ENCODE results near the gene CEP68.
A peak's percentile ranks its signal among the peaks of the same experiment; 100 is the strongest.
"Not testable (repeated sequence)": the region's sequence is repeated elsewhere in the genome, so short reads cannot be mapped to it uniquely, and the experiment has no call there.

Gene CEP68, protein sequence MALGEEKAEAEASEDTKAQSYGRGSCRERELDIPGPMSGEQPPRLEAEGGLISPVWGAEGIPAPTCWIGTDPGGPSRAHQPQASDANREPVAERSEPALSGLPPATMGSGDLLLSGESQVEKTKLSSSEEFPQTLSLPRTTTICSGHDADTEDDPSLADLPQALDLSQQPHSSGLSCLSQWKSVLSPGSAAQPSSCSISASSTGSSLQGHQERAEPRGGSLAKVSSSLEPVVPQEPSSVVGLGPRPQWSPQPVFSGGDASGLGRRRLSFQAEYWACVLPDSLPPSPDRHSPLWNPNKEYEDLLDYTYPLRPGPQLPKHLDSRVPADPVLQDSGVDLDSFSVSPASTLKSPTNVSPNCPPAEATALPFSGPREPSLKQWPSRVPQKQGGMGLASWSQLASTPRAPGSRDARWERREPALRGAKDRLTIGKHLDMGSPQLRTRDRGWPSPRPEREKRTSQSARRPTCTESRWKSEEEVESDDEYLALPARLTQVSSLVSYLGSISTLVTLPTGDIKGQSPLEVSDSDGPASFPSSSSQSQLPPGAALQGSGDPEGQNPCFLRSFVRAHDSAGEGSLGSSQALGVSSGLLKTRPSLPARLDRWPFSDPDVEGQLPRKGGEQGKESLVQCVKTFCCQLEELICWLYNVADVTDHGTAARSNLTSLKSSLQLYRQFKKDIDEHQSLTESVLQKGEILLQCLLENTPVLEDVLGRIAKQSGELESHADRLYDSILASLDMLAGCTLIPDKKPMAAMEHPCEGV

DNA sequence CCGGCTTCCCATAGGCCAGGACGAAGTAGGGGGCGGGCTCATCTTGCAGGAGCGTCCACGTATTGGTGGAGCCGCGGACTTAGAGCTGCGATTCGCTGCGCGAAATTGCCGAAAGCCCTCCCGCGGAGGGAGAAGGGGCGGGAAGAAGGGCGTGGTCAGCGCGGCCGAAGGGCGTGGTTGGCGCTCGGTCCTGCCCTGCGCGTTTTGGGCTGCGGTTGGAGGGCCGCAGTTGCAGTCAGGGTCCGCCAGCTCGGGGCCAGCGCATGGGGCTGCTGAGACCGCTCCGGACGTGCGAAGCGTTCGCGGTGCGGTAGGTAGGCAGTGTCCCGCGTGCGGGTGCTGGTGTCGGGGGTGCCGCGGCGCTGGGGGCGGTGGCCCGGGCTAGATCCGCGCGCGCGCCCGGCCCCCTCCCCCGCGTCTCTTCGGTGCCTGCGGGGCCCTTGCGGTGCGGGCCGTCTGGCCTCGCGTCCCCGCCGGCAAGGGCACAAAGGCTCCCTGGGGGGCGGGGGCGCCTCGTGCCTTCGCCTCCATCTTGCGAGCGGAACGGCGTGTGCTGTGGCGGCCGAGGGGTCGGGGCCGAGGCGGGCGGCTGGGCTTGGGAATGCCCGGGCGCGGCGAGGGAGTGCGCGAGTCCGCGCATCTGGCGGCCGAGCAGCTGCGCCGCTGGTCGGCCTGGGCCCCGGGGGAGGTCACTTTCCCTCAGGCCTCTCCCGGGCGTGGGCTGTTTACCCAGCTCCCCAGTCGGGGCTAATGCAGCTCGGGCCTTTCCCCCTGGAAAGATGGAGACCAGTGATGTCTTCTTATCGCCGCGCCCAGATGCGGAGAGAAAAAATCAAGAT is at the start of gene CEP68:
Gene CEP68, plus strand, starts transcription at position 202 of the 839 bp plus-strand sequence. CDS start 13,029 bp downstream, outside the sequence.
- DNase-seq (ENCODE audit: low read depth): peak; percentile 95

DNA sequence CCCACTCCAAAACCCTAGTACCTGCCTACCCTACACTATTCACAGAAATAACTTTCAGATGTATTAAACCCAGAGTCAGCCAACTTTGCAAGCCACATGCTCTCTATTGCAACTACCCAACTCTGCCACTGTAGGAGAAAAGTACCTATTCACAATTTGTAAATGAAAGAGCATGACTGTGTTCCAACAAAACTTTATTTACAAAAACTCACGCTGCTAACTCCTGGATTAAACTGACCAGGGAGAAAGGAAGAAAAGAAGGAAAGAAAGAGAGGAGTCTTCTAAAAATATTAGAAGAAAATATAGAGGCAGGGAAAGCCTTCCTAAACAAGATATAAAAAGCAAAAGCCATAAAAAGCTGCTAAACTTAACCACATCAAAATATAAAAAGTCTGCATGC is 42.4 kb upstream of the CEP68 start:
- DNase-seq (ENCODE audit: low read depth): no peak

DNA sequence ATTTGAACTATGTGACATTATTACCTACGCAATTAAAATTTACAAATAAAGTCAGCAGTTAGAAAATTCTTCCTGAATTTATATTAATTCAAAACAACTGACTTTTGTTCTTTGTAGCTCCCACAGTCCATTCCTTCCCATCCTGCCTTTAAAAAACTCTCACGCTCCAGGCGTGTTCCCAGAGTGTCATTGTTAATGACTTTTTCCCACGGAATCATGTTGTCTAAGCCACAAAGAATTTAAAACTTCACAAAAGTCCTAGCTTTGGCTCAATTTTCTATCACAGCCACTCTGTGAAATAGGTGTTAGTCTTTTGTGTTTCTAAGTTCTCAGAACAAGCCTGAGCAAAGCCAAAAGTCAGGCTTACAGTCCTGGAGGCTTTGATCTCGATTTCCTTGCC is 40.5 kb upstream of the CEP68 start:
- no peak for DNase-seq (ENCODE audit: low read depth)

DNA sequence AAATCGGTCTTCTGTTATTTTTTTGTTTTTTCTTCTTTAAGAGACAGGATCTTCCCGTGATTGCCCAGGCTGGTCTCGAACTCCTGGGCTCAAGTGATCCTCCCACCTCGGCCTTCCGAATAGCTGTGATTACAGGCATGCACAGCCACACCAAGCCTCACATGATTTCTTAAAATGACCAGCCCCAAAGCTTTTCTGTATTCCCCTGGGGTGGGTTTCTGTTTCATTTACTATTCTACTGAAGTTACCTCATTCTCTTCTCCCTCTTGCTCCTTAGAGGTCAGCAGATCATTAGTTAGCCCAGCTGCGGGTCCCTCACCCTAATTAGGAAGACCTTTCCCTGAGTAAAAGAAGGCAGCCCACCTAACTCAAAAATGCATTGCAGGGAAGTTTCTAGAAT is 39.4 kb upstream of the CEP68 start:
- DNase-seq (ENCODE audit: low read depth): no peak

DNA sequence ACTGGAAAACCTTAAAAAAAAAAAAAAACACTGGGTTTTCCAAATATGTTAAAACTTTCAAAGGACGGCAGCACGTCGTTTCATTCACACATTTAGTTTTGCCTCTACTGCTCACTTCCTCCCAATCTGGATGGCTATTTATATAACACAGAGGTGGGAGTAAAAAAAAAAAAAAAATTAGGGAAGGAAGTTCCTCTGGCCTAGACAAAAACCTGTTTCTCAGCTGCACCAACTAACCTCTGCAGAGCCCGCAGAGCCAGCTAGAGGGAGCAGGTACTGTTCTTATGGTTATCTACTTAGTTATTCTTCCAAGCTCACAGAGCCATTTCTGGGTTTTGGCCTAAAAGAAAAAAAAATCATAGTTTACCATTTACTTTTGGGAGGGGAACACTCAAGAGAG is 38.9 kb upstream of the CEP68 start:
- no peak for DNase-seq (ENCODE audit: low read depth)

DNA sequence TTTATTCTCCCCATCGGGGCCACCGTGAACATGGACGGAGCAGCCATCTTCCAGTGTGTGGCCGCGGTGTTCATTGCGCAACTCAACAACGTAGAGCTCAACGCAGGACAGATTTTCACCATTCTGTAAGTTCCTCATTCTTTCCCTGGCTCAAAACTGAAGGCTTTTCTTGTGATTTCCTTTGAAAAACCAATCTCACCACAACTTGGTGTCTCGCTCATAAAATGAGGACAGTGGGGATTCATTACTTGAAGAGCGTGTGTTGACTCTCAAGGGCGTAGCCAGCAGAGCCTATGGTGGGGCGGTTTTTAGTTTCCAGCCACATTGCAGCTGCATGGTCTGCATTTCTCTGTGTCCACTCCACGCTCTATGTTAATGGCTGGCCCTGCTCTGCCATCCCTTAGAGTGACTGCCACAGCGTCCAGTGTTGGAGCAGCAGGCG is 38.1 kb upstream of the CEP68 start:
- no peak for DNase-seq (ENCODE audit: low read depth)

DNA sequence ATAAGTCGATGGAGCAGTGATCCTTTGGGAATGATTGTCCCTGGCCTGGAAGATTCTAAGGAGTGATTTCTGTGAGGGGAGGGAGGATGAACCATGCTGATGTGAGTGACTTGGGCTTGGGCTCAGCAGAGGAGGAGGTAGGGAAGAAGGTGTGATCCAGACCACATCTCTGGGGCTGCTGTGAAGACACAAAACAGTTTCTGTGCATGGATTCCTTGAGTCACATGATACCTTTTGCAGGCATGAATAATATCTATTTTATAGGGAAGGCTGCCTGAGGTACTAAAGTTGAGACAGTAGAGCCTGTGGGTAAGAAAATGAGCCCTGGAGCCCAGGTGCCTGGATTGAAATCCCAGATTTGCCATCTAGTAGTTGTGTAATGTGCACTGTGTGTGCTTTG is 37.2 kb upstream of the CEP68 start:
- DNase-seq (ENCODE audit: low read depth): no peak

DNA sequence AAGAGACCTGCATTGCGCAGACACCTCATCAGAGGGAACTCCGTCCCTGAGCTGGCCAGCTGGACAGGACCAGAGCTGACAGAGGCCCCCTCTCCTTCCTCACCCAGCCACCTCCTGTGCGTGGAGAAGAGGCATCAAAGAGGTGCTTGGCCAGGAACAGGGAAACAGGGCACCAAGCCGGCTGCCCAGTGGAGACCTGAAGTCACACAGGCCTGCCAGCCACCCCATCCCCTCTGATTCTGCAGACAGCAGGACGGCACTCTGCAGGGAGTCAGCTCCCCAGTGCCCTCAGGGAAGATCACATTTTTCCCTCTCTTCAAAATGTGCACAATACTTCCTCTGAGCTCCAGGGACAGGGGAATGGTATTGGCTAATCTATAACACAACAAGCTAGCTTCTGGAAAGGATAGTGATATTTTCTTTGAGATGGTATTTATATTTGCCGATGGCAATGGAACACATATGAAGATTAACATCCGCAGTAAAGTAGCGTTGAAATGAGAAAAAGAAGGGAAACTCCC is 36.5 kb upstream of the CEP68 start:
- no peak for DNase-seq (ENCODE audit: low read depth)

DNA sequence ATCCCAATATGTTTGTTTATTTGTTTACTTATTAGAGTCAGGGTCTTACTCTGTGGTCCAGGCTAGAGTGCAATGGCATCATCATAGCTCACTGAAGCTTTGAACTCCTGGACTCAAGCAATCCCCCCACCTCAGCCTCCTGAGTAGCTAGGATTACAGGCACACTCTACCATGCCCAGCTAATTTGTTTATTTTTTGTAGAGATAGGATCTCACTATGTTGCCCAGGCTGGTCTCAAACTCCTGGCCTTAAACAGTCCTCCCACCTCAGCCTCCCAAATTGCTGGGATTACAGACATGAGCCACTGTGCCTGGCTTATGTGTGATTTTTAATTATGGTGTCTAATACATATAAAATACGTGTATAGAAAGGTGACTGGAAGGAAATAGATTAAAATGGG is 36.0 kb upstream of the CEP68 start:
- DNase-seq (ENCODE audit: low read depth): not testable (repeated sequence)

DNA sequence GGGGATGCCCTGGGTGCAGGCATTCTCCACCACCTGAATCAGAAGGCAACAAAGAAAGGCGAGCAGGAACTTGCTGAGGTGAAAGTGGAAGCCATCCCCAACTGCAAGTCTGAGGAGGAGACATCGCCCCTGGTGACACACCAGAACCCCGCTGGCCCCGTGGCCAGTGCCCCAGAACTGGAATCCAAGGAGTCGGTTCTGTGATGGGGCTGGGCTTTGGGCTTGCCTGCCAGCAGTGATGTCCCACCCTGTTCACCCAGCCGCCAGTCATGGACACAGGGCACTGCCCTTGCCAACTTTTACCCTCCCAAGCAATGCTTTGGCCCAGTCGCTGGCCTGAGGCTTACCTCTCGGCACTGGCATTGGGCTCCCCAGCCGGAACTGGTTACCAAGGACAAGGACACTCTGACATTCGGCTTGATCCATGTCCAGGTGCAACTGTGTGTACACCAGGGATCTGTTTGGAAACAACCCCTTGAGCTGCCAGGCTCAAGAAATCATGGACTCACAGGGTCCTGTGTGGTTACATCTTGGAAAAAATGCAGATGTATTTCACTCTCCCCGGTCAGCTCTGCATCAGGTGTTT is 35.2 kb upstream of the CEP68 start:
- DNase-seq (ENCODE audit: low read depth): no peak

DNA sequence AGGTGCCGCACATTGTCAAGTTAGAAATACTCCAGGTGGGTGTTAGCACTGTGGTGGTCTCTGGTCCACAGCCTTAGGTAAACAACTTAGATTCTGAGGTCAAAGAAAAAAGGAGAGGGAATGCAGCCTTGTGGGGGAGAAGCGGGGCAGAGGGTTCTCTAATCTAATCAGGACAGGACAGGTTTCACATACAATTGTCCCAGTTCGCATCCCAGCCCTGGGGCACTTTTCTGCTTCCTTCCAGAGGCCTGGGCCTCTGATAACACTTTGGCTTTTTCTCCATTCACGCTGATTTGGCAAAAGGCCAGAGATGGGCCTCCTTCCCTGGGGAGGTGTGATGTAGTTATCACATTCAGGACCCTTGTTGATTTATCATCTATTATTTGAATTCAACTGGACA is 34.5 kb upstream of the CEP68 start:
- DNase-seq (ENCODE audit: low read depth): no peak

DNA sequence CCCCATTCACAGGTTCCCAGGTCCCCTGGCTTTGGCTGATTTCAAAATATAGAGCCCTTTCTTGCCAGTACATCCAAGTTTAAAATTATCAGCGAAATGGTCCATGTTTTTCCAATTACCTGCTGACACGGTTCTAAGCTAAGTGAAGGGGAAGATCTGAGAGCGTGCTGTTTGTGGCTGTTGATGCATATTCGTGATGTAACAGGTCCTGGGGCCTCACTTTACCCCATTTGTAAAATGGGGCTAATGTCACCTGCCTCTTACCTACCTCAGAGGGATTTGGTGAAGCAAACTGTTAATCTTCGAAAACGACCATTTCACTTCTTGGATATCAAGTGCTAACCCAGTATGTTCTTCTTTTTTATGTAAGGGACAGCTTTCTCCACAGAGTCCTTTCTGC is 34.0 kb upstream of the CEP68 start:
- no peak for DNase-seq (ENCODE audit: low read depth)

DNA sequence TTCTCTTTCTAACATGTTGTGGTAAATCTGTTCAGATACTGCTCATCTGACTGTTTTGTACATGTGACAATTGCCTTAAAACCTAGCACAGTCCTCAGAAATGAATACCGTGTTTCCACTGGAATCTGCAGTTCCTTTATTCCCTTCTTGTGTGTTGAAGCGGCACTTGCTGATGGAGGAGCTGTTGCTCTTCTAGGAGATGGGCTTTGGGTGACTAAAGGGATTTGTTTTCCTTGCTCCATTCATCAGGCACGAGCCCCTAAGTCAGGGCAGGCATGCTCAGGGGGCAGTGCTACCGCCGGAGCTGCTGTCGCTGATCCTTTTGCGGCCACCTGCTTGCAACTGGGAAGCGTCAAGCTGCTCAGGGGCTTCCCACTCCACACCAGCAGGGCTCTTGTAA is 32.5 kb upstream of the CEP68 start:
- DNase-seq (ENCODE audit: low read depth): no peak

DNA sequence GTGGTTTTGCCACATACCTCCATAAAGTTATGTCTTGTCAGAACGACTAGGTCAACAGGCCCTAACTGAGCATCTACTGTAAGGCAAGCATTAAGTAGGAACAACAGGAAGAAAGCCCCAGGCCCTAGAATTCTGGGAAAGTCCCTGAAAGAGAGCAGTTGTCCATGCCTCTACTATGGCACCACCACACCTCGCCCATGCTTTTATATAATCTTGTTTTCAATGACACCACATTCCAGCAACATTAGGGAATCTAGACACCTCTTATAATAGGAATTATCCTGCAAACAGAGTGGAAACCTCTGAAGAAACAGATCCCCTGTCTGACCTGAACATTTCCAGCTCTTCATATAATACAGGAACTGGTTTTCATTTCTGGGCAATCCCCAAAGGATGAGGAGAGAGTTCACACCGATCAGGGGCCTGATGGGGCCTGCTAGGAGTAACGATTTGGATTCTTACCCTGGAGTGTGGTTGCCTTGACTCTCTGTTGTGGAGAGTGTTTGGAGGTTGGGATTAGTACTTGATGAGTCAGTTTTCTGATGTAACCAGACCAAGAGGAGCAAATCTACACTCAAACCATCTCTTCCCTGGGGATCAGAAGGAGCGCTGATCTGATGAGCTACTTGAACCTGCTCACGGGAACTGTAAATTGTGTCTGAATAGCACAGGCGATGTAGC is 31.9 kb upstream of the CEP68 start:
- DNase-seq (ENCODE audit: low read depth): no peak

DNA sequence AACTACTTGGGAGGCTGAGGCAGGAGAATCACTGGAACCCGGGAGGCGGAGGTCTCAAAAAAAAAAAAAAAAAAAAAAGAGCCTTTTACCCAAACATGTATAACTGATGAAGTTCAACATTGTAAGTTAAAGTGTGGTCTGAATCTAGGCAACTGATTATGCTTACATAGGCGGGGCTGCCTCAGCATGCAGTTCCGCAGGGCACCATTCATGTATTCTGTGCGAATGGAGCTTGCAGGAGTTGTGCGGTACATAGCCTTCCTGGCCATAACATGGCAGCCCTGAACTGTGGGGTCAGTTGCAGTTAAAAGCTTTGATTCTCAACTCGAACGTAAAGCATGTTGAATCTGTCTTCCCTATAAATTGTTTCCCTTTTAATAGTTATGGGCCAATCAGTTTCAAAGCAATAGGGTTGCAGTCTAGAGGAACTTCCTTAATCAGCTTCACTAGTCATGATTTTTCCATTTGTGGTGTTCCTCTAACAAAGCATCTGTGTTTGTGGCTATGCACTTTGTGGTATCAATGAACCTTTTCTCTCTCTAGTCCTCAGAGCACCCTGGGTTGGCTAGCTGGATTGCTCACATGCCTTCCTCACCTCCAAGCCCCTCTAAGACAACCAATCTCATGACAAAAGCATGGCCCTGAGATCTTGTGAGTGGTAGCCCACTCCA is 30.6 kb upstream of the CEP68 start:
- DNase-seq (ENCODE audit: low read depth): no peak

DNA sequence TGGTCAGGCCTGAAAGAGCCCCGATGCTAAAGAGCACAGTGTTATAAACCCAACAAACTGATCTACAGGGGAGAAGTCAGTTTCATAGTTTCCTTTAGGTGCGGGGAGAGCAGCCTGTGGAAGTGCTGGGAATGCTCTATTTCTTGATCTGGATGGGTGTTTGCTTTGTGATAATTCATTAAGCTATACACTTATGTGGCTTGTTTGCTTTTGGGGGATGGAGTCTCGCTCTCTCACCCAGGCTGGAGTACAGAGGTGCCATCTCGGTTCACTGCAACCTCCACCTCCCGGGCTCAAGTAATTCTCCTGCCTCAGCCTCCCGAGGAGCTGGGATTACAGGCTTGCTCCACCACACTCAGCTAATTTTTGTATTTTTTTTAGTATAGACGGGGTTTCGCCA is 30.1 kb upstream of the CEP68 start:
- no peak for DNase-seq (ENCODE audit: low read depth)

DNA sequence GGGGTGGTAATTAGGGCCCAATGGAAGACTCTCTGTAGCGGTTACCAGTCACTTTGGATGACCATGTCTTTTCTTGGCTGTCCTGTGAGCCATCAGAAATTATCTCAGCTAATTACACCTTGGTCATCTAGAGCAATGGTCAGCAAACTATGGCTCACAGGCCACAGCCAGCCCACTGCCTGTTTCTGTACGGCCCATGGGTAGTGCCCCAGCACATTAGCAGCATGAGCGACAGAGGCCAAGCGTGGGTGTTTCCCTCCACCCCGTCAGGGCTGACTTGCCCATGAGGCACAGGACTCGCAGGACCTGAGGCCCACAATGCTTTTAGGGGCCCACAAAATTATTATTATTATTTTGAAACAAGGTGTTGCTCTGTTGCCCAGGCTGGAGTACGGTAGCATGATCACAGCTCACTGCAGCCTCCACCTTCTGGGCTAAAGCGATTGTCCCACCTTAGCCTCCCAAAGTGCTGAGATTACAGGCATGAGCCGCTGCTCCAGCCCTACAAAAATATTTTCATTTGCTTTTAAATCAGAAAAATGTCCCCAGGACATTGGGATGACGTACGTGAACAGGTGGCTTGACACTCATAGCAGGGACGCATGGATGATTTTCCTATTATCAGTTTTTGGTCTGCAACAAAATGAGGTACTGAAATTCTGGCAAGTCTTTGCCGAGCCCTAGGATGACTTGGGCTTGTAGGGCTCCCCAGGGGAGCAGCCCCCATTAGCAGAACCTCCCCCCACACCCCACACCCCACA is 29.3 kb upstream of the CEP68 start:
- no peak for DNase-seq (ENCODE audit: low read depth)

DNA sequence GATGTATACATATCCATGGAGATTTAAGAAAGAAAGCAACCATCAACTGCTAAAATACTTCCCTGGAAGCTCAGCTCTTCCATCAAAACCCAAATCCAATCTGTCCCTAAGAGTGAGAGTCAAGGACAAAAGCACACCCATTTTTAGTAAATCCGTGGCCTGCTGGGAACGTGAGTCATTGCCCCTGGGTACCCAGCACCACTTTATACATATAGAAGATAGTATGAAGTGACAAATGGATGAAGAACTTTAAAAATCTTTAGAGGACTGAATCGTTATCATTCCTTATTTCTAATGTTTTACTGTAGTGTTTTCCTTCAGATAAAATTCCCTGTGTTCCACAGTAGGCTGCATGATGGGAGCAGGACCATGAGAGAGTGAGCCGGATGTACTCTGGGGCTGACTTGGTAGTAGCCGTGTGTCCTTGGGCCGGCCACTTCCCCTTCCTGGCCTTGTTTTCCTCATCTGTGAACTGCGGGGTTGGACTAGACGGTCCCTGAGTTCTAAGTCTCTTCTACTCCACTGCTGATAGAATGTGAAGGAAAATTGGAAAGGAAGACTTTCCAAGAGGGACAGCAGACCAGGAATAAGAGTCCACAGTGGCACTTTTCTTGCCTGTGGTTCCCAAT is 28.5 kb upstream of the CEP68 start:
- no peak for DNase-seq (ENCODE audit: low read depth)
